Erythroblast (primary cell): ENCODE results near the gene ATF6.

Source experiments
- GATA1 ChIP-seq: IDR thresholded peaks from 2 replicates; pipeline ENCODE4 v1.6.1; 2011; ENCODE audit warnings: low read depth, mild to moderate bottlenecking, control low read depth, low read length, moderate library complexity
- POLR2A ChIP-seq: IDR thresholded peaks from 2 replicates; pipeline ENCODE4 v1.6.1; 2011; ENCODE audit warnings: mild to moderate bottlenecking, low read length

- no peak for TF ChIP-seq POLR2A
- TF ChIP-seq GATA1 = no peak
Measured at GRCh38 chr1:161834967-161835550, 68.9 kb downstream of the ATF6 start.
